Fibroblast of skin of left quadriceps (primary cell): ENCODE measurements around the gene HAND1.
A peak's percentile ranks its signal among the peaks of the same experiment; 100 is the strongest.

Source experiments
- DNase-seq, 2 experiments: peaks; one replicate each; pipeline ENCODE4 v3.0.0-alpha.2; 2013; ENCODE audit warnings: low read depth in 2 of 2

The HAND1 gene

GRCh38 chr5:154479160-154479943, 1.3 kb upstream of the HAND1 start:
- no peak for DNase-seq

GRCh38 chr5:154478752-154479159, 729 bp upstream of the HAND1 start:
- no peak for DNase-seq

DNA sequence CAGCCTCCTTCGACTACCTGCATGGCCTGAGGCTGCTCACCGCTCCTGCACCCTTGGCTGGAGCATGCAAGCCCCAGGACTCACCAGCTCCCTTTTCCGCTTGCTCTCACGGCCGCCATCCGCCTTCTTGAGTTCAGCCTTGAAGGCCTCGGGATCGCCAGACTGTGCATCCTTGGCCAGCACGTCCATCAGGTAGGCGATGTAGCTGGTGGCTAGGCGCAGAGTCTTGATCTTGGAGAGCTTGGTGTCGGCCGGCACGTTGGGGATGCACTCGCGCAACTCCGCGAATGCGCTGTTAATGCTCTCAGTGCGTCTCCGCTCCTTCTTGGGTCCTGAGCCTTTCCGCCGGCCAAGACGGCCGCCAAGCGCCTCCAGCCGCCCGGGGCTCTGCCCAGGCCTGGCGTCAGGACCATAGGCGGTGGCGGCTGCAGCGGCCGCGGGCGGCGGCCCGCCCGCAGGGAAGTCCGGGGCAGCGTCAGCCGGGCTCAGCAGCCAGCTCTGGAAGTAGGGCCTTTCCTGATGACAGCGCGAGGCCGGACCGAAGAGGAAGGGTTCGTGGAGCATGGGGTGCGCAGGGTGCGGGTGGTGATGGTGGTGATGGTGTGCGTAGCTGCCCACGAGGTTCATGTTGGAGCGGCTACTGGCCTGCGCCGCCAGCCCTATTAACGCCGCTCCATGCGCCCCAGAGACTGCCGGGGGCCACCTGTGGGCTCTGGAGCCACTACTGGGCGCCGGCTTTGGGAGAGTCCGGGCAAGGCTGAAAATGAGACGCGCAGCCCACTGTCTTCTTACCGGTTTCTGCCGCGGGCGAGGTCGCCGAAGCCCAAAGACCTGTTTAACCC, 424 bp downstream of the HAND1 start:
- DNase-seq = no peak

GRCh38 chr5:154476354-154477205, 1.4 kb downstream of the HAND1 start:
- DNase-seq = no peak

GRCh38 chr5:154475591-154476353, 2.3 kb downstream of the HAND1 start:
- DNase-seq = no peak

- no peak for DNase-seq
Measured at GRCh38 chr5:154474396-154475334, 3.4 kb downstream of the HAND1 start.

DNA sequence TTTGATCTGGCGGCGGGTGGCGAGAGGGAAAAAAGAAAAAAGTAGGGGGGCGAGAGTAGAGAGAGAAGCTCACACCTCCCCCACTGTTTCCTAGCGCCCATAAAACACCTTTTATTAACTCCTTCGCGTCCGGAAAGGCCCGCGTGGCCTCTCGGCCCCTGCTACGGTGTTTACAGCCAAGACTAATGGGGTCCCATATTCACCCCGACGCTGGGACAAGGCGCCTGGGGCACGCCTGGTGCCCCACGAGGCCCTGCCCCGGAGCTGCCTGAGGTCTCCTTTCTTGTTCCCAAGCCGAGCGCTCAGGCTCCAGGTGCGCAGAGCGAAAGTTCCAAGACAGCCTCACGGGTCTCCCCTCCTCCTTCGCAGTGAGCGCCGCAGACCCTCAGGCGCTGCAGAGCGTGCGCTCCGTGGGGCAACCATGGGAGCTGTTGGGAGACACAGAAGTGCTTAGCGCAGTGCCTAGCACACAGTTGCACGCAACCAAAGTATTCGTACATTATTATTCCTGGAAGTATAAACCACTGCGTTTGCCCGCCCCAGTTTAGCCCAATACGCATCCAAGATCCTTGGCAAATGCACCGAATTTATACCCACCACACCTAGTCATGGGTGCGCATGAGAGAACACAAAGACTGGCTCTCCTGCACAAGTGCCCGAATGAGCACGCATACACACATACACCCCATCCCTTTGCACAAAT, 4.3 kb downstream of the HAND1 start:
- no peak for DNase-seq

DNA sequence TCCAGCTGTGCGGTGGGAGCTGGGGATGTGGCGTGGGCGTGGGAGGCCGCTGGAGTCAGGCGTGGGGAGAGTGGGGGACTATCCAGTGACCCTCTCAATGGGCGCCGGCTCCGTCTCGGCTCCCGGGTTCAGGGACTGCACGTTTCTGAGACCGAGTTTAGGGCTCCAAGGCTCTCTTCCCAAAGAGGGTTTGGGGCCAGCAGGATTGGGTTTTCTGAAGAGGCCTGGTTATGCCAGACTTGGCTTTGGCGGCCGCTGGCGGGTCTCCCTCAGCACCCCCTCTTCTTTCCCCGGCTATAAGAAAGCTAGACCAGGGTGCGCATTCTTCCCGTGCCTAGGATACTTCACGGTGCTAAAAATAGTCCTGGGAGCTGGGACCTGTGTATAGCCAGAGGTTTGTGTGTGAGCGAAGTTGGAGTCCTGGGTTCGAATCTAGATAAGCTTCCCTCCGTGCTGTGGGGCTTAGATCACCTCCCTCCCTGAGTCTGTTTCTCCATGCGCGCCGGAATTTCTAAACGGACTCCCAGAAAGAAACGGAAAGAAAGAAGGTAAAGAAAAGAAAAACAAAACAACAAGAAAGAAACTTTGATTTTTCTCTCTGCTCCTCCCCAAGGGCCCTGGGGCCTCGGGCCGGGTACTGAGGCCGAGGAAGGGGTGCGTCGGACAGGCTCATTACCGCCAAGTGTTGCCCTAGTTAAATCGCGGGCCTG, 5.0 kb downstream of the HAND1 start:
- no peak for DNase-seq

DNA sequence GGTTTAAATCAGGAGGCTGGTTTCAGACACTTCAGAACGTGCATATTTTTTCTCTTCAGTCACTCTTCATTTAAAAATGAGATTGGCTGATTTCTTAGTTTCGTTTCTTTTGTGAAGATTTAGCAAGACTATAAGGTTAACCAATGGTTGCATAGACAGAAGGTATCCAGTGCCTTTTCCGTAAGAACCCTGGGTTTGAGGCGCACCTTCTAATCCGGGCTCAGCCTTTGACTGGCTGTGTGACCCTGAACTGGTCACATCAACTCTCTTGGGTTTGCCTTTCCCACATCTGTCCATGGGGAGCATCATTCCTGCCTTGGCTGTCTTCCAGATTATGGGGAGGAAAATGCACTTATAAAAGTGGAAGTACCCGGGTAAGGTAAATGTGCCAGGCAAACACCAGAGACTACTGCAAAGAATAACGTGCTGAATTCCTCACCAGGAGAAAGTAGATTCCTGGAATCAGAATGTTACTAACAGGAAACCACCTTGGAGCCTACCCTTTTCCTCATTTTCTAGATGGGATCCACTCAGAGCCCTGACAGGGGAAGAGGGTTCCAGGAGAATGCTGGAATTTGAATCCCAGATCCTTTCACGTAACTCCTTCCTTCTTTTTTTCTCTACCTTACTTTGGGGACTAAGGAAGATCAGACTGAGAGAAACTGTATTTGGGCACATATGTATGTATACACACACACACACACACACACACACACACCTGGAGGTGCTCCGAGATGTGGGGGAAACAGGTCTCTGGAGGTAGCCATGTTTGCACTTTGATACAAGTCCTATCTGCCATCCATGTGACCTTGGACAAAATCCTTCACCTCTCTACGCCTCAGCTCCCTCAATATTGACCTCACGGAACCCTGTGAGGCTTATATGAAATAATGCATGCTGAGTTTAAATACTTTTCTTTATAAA, 6.8 kb downstream of the HAND1 start:
- no peak for DNase-seq

GRCh38 chr5:154470137-154470536, 7.9 kb downstream of the HAND1 start:
- no peak for DNase-seq

DNA sequence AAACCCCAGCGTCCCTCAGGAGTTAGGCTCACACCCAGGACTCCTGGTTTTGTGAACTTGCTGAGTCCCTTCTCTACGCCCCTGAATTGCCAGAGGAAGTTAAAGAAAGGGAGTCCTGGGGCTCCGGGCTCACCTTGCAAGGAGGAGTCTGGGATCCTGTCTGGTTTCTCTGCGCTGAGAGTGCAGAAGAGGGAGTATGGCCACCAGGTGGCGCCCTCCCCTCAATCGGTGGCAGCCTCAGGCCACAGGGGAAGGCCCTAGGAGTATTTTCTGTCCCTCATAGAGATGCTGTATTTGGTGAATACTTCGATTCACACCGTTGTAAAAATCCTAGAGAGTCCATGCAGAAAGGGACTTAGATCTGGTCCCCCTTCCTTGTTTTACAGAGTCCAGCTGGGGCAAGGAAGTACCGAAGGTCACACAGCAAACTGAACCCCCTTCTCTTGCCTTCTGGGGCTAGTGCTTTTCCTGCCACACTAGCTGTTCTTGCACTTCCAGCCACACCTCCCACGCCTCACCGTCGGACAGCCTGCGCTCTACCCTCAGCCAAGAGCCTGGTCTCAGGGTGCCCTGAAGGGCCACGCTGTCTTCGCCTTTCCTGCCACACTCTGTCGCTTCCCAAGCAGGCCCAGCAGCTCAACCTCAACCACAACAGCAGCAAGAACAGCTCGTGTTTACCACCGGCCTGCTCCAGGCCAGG, 10.2 kb downstream of the HAND1 start:
- DNase-seq = peak in 1 of 2 experiments; percentile 29

DNA sequence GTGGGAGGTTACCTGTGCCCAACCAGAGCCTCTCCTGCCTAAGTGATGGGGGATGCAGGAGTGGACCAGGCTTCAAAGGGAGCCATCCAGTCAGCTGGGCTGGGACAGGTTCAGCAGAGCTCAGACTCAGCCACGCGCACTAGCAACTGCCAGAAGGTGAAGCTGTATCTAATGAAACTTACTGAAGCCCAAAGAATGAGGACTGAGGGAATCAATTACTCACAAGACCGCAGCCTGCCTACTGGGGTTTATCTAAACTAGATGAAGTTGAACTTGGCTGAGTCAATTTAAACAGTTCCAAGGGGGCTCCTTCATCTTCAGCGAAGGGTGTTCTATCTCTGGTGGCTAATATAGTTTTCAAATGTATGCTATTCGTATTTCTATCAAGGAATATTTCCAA, 11.4 kb downstream of the HAND1 start:
- DNase-seq = no peak

DNA sequence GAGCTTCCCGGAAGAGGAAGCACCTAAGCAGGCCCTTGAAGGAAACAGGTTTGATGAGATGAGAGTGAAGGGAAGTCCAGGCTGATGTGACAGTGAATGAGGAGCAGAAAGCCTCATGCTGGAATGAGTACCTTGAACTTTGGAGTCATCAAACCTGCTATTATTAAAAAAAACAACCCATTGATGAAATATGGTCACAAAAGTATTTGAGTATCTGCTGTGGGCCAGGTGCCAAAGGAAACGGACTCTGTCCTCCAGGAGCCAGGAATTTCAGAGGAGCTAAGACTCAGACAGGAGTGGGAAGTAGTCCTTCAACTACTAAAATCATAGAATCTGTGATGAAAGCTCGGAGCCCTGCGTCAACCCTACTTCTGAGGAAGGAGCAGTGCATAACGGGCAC, 11.9 kb downstream of the HAND1 start:
- no peak for DNase-seq

DNA sequence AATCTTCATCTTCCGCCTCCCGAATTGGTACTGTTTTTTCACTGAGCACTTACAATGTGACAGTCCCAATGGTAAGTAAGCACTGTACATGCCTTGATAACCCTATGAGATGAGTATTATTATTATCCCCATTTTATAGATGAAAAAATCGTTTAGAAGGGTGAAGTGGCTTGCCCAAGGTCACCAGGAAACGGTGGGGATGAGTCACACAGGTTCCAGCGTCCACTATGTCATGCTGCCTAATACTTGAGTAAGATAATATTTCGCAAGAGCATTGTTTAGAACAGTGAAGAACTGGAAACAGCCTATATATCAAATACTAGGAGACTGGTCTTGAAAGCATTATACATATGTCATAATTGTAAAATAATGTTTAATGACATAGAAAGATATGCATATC, 12.9 kb downstream of the HAND1 start:
- DNase-seq = no peak

GRCh38 chr5:154464438-154464837, 13.6 kb downstream of the HAND1 start:
- DNase-seq = no peak

GRCh38 chr5:154461531-154461930, 16.5 kb downstream of the HAND1 start:
- DNase-seq = no peak

DNA sequence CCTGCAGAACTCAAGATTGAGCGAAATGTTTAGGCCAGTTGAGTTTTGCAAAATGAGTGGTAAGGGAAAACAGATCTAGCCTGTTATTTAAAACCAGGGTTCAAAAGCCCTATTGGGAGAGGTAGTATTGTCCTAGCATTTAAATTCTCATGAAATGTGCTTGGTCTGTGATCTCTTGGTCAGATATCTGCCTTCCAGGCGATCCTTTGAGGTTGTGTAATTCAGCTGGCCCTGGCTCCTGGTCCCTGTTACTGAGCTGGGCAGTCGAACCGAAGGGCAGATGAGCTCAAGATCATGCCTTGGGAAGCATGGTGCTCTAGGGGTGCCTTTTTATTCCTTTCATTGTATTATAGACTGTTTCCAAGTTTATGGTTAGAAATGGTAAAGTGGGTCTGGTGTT, 17.9 kb downstream of the HAND1 start:
- no peak for DNase-seq
